ENCODE results near the gene ZSWIM7.
A peak's percentile ranks its signal among the peaks of the same experiment; 100 is the strongest.

Gene ZSWIM7, protein sequence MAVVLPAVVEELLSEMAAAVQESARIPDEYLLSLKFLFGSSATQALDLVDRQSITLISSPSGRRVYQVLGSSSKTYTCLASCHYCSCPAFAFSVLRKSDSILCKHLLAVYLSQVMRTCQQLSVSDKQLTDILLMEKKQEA

DNA sequence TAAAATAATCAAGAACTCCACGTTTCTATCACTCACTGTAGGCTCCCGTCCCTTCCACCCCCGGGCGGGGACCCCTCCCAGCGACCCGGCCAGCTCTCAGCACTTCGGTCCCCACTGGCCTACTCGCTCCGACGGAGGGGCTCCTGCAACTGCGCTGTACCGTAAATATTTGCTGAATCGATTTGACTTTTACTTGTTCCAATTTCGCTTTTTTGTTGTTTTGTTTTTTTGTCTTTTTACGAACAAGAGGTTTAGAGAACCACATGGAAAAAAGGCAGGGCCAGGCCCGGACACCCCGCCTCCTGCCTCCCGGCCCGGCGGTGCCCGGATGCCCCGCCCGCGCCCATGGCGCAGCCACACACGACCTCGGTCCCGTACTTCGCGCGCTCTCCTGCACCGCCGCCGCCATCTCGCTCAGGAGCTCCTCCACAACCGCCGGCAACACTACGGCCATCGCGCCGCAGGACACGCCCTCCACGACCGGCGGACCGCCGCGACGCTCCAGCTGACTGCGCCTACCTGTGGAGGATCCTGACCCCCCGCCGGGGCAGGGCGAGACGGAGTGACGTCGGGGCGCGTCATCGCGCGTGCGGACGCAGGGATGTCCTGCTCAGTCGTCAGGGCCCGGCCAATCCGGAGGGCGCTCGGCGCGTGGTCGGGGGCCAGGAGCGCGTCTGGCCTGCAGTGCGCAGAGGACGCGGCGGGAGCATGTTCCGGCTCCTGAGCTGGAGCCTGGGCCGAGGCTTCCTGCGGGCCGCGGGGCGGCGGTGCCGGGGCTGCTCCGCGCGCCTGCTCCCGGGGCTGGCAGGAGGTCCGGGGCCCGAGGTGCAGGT, at the start of gene ZSWIM7, which contains the start of gene TTC19:
TSS of gene ZSWIM7 (minus strand) at position 564 of the 833 bp plus-strand sequence. CDS start at position 454, 110 bp downstream.
TSS of gene TTC19 (plus strand) at position 684 of the 833 bp plus-strand sequence. CDS start at position 709, 25 bp downstream.
- peak within 1 kb of the TSS; percentile 92 for H3K4me3 ChIP-seq (ENCODE audit: low read depth, low read length)

DNA sequence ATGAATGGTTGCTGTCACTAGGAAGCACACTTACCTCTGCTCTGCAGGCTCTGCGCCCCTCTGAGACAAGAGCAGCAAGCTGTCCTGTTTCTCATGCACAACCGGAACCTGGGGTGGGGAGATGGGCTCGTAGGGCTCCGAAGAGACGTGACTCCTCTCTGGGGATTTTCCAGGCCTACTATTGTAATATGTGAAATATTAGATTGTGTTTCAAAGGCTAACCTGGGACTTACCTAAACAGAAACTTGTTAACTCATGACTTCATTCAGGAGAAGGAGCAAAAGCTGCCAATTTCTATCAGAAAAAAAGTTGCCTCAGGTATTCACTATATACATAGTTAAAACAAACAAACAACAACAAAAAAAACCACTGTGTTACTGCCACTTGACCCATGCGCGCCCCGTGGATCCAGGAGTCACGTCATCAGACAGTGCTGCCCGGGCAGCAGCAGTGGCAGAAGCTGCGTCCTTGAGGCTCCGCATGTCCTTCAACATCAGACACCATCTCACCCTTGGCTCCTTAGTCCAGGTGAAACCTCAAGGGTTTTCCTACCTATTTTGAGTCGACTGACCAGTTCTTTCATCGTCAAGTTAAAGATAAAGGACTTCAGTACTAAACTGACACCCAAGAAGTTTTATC, 49.4 kb upstream of the ZSWIM7 start:
- H3K4me3 ChIP-seq (ENCODE audit: low read depth, low read length) = no peak overlapping the region

DNA sequence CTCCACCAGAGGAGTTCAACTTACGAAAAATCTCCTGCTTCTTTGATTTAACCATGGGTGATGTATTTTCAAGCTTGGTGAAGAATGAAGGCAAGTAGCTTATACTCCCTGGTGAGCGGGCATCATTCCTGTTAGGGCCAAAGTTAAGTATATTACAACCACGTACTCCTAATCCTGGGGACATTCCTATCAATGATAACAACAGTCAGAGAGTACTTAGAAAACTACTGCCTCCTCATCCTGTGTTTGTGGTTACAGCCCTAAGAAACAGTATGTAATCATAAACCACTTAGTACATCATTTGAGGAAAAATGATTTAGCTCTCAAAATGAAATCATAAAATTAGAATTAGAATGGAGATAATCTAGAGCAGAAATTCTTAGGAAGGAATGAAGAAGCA, 47.5 kb upstream of the ZSWIM7 start:
- no peak overlapping the region for H3K4me3 ChIP-seq (ENCODE audit: low read depth, low read length)

DNA sequence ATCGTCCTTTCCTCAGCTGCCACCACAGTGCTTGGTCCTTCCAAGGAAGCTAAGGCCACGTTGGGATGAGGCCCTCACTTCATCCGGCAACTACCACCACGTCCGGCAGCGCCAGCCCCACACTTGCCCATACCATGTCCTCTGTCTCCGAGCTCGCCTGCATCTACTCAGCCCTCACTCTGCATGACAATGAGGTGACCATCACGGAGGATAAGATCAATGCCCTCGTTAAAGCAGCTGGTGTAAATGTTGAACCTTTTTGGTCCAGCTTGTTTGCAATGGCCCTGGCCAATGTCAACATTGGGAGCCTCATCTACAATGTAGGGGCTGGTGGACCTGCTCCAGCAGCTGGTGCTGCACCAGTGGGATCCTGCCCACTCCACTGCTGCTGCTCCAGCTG, 45.0 kb upstream of the ZSWIM7 start:
- H3K4me3 ChIP-seq (ENCODE audit: low read depth, low read length) = no peak overlapping the region

DNA sequence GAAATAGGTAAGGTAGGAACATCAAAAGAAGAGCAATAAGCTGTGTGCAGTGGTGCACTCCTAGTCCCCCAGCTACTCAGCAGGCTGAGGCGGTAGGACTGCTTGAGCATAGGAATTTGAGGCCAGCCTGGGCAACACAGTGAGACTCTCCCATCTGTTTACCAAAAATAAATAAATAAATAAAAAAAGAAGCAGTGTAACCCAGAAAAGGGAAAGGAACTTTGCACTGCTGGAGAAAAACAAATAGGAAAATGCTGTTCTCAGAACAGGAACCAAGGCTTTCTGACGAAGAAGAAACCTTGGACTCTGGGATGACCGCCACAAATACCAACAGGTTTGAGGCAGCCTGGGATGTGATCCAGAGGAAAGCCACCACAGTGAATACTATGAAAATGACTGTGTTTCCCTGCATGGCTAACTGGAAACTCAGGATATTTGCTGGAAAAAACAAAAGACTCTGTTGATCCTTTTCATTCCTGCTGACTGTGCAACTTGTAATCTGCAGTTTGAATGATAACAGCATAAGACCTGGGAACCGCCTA, 41.3 kb upstream of the ZSWIM7 start:
- no peak overlapping the region for H3K4me3 ChIP-seq (ENCODE audit: low read depth, low read length)

DNA sequence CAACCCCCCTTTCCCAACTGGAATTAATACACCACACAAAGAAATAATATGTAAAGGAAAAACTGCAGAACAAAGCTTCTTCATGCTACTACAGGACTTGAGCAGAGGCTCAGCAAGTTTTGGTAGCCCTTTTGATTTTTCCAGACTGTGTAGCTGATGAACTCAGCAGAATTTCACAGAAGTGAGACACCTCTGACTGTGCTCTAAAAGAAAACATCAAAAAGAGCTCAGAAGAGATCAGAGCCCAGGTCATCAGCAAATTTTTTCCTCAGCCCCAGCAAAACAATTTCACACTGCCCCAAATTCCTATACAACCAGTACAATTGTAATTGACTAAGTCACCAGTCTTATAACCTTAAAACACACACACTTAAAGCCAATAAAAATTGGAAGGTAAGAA, 38.1 kb upstream of the ZSWIM7 start:
- no peak overlapping the region for H3K4me3 ChIP-seq (ENCODE audit: low read depth, low read length)

DNA sequence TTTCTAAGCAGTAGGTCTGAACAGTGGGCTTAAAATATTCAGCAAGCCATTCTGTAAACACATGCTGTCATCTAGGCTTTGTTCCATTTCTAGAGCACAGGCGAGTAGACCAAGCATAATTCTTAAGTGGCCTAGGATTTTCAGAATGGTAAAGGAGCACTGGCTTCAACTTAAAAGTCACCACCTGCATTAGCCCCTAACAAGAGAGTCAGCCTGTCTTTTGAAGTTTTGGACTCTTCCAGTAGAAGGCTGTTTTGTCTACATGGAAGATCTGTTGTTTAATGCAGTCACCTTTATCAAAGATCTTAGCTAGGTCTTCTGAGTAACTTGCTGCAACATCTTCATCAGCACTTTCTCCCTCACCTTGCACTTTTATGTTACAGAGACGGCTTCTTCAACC, 36.8 kb upstream of the ZSWIM7 start:
- H3K4me3 ChIP-seq (ENCODE audit: low read depth, low read length) = no peak overlapping the region

DNA sequence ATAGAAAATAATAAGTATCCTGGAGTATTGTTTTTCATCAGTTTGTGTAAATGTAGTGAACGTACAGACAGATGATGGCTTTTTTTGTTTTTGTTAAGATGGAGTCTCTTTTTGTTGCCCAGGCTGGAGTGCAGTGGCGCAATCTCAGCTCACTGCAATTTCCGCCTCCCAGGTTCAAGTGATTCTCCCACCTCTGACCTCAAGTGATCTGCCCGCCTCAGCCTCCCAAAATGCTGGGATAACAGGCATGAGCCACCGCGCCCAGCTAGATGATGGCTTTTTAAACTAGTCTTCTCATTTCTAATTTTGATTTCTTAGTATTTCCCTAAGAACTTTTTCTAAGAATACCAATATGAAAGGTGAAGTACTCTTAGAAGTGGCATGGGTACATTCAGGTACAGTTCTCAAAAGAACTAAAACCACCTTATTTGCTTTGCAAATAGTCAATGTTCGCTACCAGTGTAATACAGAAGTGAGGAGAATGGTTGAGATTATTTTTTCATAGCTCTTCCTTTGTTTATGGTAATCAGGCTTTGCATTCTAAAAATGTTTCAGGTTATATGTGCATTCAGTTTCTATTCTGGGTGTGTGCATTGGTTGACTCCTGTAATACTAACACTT, 34.3 kb upstream of the ZSWIM7 start:
- no peak overlapping the region for H3K4me3 ChIP-seq (ENCODE audit: low read depth, low read length)

DNA sequence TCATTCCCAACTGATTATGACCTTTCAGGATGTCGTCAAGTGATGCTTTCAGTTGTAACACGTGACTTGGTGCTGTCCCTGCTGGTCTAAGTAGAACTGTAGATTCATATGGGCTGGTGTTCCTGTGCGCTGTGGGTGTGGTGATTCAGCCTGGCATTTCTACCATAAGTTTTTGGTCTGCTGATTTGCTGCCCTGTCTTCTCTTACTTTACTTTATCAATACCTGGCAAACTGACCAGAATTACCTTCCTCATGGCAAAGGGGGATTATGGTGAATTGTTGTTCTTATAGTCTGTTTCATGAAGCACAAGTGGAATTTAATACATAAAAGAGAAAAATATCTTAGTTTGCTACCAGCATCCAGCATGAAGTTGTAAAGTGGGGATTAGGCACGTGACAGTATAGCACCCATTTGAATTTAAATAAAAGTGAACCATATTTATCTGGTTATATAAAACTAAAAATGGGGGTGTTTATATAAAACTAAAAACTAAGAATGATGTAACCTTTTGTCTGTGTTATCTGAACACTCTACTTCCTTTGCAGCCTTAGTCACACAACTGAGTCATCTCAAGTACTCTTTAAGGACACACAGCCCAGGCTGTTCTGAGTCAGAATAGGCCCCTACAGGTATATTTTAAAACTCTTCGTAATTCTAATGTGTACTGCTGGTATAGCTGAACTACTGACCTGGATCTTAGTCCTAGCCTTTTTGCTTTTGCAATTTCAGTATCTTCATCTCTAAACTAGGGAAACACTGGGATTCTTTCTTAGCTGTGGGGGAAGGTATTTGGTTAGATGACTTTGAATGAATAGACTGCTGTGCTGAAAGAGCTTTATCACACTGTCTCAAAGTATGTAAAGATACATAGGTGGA, 28.4 kb upstream of the ZSWIM7 start:
- H3K4me3 ChIP-seq (ENCODE audit: low read depth, low read length) = no peak overlapping the region

DNA sequence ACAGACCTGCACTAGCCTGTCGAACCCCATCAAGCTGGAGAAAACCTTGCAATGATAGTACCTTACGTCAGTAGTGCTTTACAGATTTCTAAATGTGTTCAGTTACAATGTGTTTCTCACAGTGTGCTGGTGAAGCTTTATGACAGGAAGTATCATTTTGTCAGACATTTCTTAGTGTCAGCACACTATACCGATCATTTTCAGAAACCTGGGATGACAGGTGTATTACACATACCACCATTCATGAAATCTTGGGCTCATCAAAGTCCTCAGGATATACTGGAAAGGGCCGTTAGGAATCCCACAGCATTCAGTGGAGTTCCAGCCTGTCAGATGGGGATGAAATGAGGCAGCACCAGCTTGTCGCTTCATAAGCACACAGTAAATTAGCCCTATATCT, 27.4 kb upstream of the ZSWIM7 start:
- no peak overlapping the region for H3K4me3 ChIP-seq (ENCODE audit: low read depth, low read length)

DNA sequence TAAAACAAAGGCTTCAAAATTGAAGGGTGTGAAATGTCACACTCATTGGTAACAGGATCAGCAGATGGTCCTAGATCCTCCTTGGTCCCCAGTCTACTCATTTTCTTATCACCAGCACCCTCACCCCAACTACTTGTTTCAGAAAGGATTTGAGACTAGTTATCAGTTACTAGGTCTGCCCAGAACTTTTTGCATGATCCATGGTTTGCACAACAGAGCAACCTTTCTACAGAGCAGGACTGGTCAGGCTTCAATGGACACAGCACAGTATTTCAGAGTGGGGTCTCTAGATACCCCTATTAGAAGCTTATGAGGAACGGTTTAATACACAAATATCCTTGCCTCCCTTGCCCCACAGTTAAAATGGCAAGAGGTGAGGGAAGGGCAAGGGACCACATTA, 25.7 kb upstream of the ZSWIM7 start:
- H3K4me3 ChIP-seq (ENCODE audit: low read depth, low read length) = no peak overlapping the region

DNA sequence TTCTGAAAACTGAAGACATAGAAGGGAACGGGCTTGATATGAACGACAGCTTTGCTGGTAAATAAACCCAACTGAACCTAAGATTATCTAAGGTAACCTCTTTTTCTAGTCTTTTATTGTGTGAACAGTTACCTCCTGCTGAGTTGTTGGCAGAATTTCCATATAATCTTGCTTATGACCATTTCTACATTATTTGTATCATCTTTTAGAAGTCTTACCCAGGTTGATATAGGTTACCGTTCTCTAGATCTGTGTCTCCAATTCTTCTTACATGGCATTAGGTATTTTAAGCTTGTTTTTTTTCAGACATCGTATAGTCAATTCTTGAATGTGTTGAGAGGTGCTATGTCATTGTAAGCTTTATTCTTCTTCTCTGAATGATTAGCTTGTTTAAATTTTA, 24.4 kb upstream of the ZSWIM7 start:
- H3K4me3 ChIP-seq (ENCODE audit: low read depth, low read length) = no peak overlapping the region

DNA sequence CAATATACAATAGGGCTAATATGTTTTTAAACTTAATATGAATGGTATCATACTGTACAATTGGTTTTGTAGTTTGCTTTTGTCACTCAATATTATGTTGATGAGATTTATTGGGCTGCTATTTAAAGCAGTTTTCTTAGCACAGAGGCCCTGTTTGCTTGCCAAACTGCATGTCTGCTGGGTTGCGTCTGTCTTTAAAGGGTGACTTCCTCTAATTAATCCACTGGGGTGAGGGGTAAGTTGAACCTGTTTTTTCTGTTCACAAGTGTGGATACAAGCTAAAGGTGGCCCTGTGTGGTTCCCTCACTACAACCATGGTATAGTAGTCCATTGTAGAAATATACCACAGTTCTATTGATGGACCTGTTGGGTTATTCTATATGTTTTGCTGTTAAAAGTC, 19.8 kb upstream of the ZSWIM7 start:
- H3K4me3 ChIP-seq (ENCODE audit: low read depth, low read length) = no peak overlapping the region

DNA sequence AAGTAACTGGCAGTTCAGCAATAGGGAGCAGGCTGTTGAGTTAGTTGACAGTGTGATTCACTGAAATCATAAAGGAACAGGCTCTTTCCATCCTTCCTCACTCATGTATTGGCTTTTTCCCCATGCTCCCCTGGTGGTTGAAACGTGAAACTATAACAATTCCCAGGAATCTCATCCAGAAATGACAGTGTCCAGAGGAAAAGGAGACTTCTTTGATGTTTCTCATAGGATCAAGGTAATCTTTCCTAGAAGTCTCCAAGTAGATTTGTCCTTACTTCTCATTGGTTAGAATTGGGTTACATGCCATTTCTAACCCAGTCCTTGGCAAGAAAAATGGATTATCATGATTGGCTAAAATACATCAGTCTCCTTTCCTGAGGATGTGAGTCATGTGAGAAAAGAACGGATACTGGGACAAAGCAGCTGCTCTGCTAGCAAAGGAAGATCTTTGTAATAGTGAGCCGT, 14.5 kb upstream of the ZSWIM7 start:
- H3K4me3 ChIP-seq (ENCODE audit: low read depth, low read length) = no peak overlapping the region

DNA sequence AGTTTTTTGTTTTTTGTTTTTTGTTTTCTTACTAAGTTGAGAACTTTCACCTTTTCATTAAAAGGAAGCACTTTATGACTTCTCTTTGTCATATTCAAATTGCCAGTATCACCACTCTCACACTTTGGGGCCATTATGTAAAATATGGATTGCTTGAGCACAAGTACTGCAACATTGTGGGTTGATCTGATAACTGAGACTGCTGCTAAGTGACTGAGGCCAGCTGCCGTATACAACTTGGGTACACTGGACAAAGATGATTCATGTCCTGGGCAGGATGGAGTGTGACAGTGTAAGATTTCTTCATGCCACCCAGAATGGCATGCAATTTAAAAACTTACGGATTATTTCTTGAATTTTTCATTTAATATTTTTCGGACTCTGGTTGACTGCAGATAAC, 7.9 kb upstream of the ZSWIM7 start:
- no peak overlapping the region for H3K4me3 ChIP-seq (ENCODE audit: low read depth, low read length)

DNA sequence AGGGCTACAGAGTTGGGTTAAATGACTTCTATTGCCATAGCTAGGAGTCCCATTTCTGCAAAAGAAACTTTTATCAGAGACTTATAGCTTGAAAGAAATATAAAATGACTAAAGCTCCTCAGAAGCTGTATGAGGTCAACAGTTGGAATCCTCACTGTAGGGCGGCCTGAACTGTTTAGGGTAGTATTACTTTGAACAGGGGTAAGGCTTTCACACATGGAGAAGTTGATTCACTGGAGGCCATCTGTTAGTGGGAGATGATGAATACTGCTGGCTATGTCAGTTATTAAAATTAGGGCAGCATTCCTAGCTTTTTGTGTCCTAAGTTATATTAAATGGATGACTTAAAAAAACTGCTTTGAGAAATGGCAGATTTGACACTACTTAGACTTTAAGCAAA, 6.1 kb upstream of the ZSWIM7 start:
- no peak overlapping the region for H3K4me3 ChIP-seq (ENCODE audit: low read depth, low read length)

DNA sequence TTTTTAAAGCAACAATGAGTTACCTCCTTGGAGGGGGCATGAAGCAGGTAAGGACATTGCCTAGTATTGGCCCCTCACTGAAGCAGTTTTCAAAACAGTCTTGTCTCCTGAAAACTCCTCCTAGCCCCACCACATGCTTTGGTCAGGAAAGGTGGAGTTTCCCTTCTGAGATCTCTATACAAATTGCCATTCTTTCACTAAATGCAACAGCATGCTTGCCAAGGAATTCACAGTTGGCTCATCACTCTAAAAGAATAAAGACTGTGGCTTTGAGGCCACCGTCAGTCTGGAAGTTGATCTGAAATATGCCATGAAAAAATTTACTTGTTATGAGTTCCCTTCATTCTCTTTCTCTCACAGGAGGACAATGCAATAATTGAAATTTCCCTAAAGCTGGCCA, 4.3 kb upstream of the ZSWIM7 start:
- H3K4me3 ChIP-seq (ENCODE audit: low read depth, low read length) = no peak overlapping the region

DNA sequence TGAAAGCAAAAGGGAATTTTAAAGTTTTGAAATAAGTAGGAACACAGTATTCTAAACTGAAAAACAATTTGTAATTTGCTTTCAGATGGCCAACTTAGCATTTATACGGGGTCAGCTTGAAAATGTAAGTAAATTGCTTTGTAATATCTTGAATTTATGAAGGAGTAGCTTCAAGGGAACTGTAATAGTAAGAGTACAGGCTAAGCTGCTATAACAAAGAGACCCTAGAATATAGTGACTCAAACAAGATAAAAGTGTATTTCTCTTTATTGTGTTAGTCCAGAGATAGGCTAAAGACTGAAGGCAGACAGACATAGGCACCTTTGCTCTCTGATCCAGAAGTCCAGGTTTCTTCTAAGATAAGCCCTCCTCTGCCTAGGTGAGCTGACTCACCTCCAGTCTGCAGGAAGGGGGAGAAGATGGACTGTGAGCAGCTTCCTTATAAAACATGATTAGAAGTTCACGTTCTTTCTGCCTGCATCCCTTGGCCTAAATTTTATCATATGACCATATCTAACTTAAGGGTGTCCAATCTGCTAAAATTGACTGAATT, 3.3 kb upstream of the ZSWIM7 start:
- no peak overlapping the region for H3K4me3 ChIP-seq (ENCODE audit: low read depth, low read length)

DNA sequence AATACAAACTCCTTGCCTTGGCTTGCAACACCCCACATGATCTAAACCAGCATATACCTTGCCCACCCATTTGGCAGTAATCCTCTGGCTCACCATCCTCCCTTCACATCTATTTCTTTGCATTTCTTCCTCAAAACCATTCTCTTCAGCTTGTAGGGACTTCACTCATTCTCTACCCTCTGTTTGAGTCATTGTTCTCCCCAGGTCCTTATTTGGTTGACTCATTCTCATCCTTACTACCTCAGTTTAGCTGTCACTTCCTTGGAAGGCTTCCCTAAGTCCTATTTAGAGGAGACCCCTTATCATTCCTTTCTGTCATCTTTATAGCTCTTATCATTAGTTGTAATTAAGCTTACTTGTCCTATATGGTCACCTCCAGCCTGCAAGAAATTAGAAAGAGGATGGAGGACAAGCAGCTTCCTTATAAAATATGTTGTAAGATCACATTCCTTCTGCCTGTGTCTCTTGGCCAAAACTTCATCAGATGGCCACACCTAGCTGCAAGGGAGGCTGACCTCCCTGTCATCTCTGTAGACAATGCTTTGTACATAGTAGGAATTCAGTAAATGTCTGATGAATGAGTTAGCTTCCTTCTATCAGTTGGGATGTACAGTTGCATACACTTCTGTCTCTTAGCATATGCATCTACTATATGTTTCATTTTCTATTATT, 1.9 kb upstream of the ZSWIM7 start:
- H3K4me3 ChIP-seq (ENCODE audit: low read depth, low read length) = peak overlapping the region; percentile 92
